A549 (cell line): Measurements from ENCODE around the gene EHBP1. TPM values are rescaled to one million over a fixed set of nuclear protein-coding genes. Genes with fewer than 3 reads are reported as not detected.

Experiments
- ATAC-seq, 2 experiments: fragments of 200-7000 bp in 1 of 2; fragments of >200 bp in 1 of 2; cut with Nextera tagmentation in 1 of 2; cut with Tn5 transposase in 1 of 2; 3 replicates each; pipeline versions ENCODE4 v1.8.0 to v1.9.1; 2018 to 2020; ENCODE audit warnings: mild to moderate bottlenecking in 1 of 2, moderate library complexity in 1 of 2
- CTCF ChIA-PET: fragments of 300-600 bp; sonication (Branson Sonifier 250); formaldehyde crosslinking; extraction: SDS; loops from one replicate; lab custom pipeline; 2021; ENCODE audit warnings: antibody characterized with exemption, inconsistent platforms; lab: Yijun Ruan, JAX
- POLR2A ChIA-PET: fragments of 350-600 bp; formaldehyde crosslinking; extraction: SDS; loops from one replicate; lab custom pipeline; 2021; ENCODE audit warnings: antibody characterized with exemption, inconsistent platforms; lab: Yijun Ruan, JAX
- DNase-seq, 2 experiments: peaks; one replicate each; pipeline versions ENCODE4 v3.0.0 to v3.0.0-alpha.2; 2011 to 2016; ENCODE audit warnings: low read depth in 1 of 2, low spot score in 1 of 2
- FAIRE-seq: peaks from 2 replicates; lab custom pipeline; 2011; peaks lifted over from hg19 to GRCh38; lab: Jason Lieb, UNC
- H3K27ac ChIP-seq, 2 experiments: fragments of >200 bp; sonication (Bioruptor Twin); formaldehyde crosslinking; 3 replicates each; pipeline ENCODE4 v1.5.1; 2016 to 2017
- H3K4me1 ChIP-seq: fragments of >200 bp; sonication (Bioruptor Twin); formaldehyde crosslinking; 3 replicates; pipeline ENCODE4 v1.6.1; 2016
- H3K4me2 ChIP-seq: fragments of >200 bp; sonication (Bioruptor Twin); formaldehyde crosslinking; 3 replicates; pipeline ENCODE4 v1.6.1; 2016
- H3K4me3 ChIP-seq: fragments of >200 bp; sonication (Bioruptor Twin); formaldehyde crosslinking; 3 replicates; pipeline ENCODE4 v1.5.1; 2016
- H3K9me3 ChIP-seq: fragments of >200 bp; sonication (Bioruptor Twin); formaldehyde crosslinking; 3 replicates; pipeline ENCODE4 v1.6.1; 2016
- BHLHE40 ChIP-seq: IDR thresholded peaks from 2 replicates; pipeline ENCODE4 v1.6.1; 2012; ENCODE audit warnings: low read depth, low read length, inconsistent platforms
- CBX2 ChIP-seq: fragments of 200-600 bp; sonication (generic); IDR thresholded peaks from 2 replicates; pipeline ENCODE4 v1.6.1; 2016; ENCODE audit warnings: low read depth, mild to moderate bottlenecking, borderline replicate concordance
- CBX8 ChIP-seq: fragments of 200-600 bp; sonication (generic); IDR thresholded peaks from 2 replicates; pipeline ENCODE4 v1.6.1; 2016
- CHD4 ChIP-seq: fragments of 200-600 bp; sonication (generic); IDR thresholded peaks from 2 replicates; pipeline ENCODE4 v1.6.1; 2016; ENCODE audit warnings: antibody characterized with exemption, mild to moderate bottlenecking, borderline replicate concordance
- EP300 ChIP-seq, 2 experiments: fragments of >200 bp; sonication (Bioruptor Twin); formaldehyde crosslinking; IDR thresholded peaks; 2 replicates in 1 of 2; 3 replicates in 1 of 2; pipeline ENCODE4 v1.6.1; 2016 to 2017
- FOSB ChIP-seq: fragments of 250-450 bp; sonication (Bioruptor Pico); IDR thresholded peaks from 2 replicates; pipeline ENCODE4 v1.5.0; 2020; ENCODE audit warnings: mild to moderate bottlenecking, moderate library complexity
- FOSL2 ChIP-seq, 2 experiments: fragments of 450-650 bp in 1 of 2; fragments of >200 bp in 1 of 2; sonication (Bioruptor Twin) in 1 of 2; formaldehyde crosslinking; IDR thresholded peaks; 2 replicates each; pipeline versions ENCODE4 v1.5.0 to v1.6.1; 2016 to 2020; ENCODE audit warnings: mild to moderate bottlenecking in 1 of 2, moderate library complexity in 1 of 2
- FOXS1 ChIP-seq: fragments of 250-450 bp; sonication (Bioruptor Pico); IDR thresholded peaks from 2 replicates; pipeline ENCODE4 v1.5.0; 2020; ENCODE audit warnings: mild to moderate bottlenecking, moderate library complexity
- HES2 ChIP-seq: fragments of >200 bp; sonication (Bioruptor Twin); formaldehyde crosslinking; IDR thresholded peaks from 2 replicates; pipeline ENCODE4 v1.6.1; 2016
- JUN ChIP-seq, 2 experiments: fragments of >200 bp; sonication (Bioruptor Twin); formaldehyde crosslinking; IDR thresholded peaks; 2 replicates in 1 of 2; 3 replicates in 1 of 2; pipeline ENCODE4 v1.6.1; 2016 to 2017
- KDM5A ChIP-seq: fragments of 200-600 bp; sonication (generic); IDR thresholded peaks from 2 replicates; pipeline ENCODE4 v1.6.1; 2016; ENCODE audit warnings: antibody characterized with exemption, mild to moderate bottlenecking
- MAZ ChIP-seq: fragments of 150-350 bp; IDR thresholded peaks from 2 replicates; pipeline ENCODE4 v1.6.1; 2014; ENCODE audit warnings: antibody characterized with exemption, low read depth, low read length, borderline replicate concordance
- MYC ChIP-seq: IDR thresholded peaks from 2 replicates; pipeline ENCODE4 v1.6.1; 2012; ENCODE audit warnings: mild to moderate bottlenecking, inconsistent platforms, low read length, improper control_type of control experiment, borderline replicate concordance
- NFE2L2 ChIP-seq: fragments of 150-350 bp; conservative IDR thresholded peaks from 2 replicates; pipeline ENCODE4 v1.6.1; 2014; ENCODE audit warnings: low read length
- NPAS2 ChIP-seq: fragments of 250-450 bp; sonication (Bioruptor Pico); IDR thresholded peaks from 2 replicates; pipeline ENCODE4 v1.8.0; 2022; ENCODE audit warnings: mild to moderate bottlenecking, moderate library complexity, borderline replicate concordance
- NR3C1 ChIP-seq: fragments of >200 bp; sonication (Bioruptor Twin); formaldehyde crosslinking; IDR thresholded peaks from 3 replicates; pipeline ENCODE4 v1.6.1; 2017
- POLR2A ChIP-seq: IDR thresholded peaks from 2 replicates; pipeline ENCODE4 v1.6.1; 2012; ENCODE audit warnings: mild to moderate bottlenecking, low read length
- RARB ChIP-seq: fragments of 250-450 bp; sonication (Bioruptor Pico); IDR thresholded peaks from 2 replicates; pipeline ENCODE4 v1.8.0; 2021; ENCODE audit warnings: mild to moderate bottlenecking, moderate library complexity
- SREBF2 ChIP-seq: fragments of 450-650 bp; IDR thresholded peaks from 2 replicates; pipeline ENCODE4 v1.6.1; 2014; ENCODE audit warnings: mild to moderate bottlenecking, moderate library complexity
- TFCP2L1 ChIP-seq: fragments of 250-450 bp; sonication (Bioruptor Pico); IDR thresholded peaks from 2 replicates; pipeline ENCODE4 v1.5.0; 2021; ENCODE audit warnings: mild to moderate bottlenecking
- USF2 ChIP-seq: fragments of 450-650 bp; IDR thresholded peaks from 2 replicates; pipeline ENCODE4 v1.6.1; 2014; ENCODE audit warnings: antibody characterized with exemption
- ZSCAN20 ChIP-seq: fragments of 250-450 bp; sonication (Bioruptor Pico); IDR thresholded peaks from 2 replicates; pipeline ENCODE4 v1.8.0; 2022; ENCODE audit warnings: mild to moderate bottlenecking, moderate library complexity
- WGBS: methylation state at CpG from one replicate; pipeline ENCODE4 v1.1.6; 2017; ENCODE audit errors: missing lambda C conversion rate; 5-methylcytosine and 5-hydroxymethylcytosine counted together
- polyA plus RNA-seq, 4 experiments: library from polyadenylated mRNA; depleted of rRNA in 3 of 4; stranded (reverse); fragments of >200 nt; fragmentation: RNase III in 1 of 4; extraction: RNeasy Plus Mini Kit Qiagen cat#74134 plus additional on column Dnase treatment in 1 of 4; gene quantifications; 2 replicates in 3 of 4; 3 replicates in 1 of 4; pipeline ENCODE4 v1.2.3, GENCODE V29; 2011 to 2017
- TF ChIP-seq, protein P1 (sequence below): IDR thresholded peaks from 2 replicates; pipeline ENCODE4 v1.6.1; 2012; ENCODE audit warnings: low read depth, borderline replicate concordance
- TF ChIP-seq, protein P2 (sequence below): fragments of >200 bp; sonication (Bioruptor Twin); formaldehyde crosslinking; IDR thresholded peaks from 3 replicates; pipeline ENCODE4 v1.5.1; 2016
- TF ChIP-seq, protein P3 (sequence below): fragments of 250-450 bp; sonication (Bioruptor Pico); IDR thresholded peaks from 2 replicates; pipeline ENCODE4 v1.5.0; 2021; ENCODE audit warnings: mild to moderate bottlenecking, moderate library complexity, borderline replicate concordance

EHBP1 gene
- polyA plus RNA-seq, 2 of the 4 experiments (the other 2 are of a cell fraction) = 65.7 to 204 TPM

DNA sequence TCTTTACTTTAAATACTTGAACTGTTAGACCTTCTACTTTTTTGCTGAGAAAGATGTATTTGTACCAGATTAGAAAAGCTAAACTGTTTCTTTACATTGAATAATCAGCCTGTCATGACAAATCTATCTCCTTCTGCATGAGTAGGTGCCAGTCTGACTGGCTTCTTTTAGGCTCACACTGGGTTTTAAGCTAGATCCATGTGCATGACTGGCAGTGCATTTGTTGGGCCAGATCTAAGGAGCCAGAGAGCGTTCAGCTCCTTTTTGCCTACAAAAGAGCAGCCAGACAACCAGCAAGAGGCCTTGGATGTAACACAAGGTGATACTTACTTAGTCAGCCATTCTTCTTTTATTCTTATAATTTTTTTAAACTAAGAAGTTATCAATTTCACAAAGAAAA is 263.2 kb downstream of the EHBP1 start:
- CTCF ChIA-PET = no interaction called here
- DNase-seq = no peak
- POLR2A ChIA-PET = no interaction called here
- Histone ChIP-seq H3K4me3 (no peak overlapping the region), H3K4me1 (no peaks in the 10 kb centered on the region), H3K27ac (no peak overlapping the region), H3K9me3 (no peaks in the 10 kb centered on the region), H3K4me2 (no peak overlapping the region)
- no peak for TF ChIP-seq MYC
- no peak for TF ChIP-seq BHLHE40
- no peak for TF ChIP-seq HES2
- no peak for TF ChIP-seq SREBF2
- TF ChIP-seq CBX8 = no peak
- TF ChIP-seq POLR2A = no peak
- TF ChIP-seq CBX2 = no peak
- TF ChIP-seq KDM5A = no peak
- no peak for TF ChIP-seq NR3C1
- no peak for TF ChIP-seq CHD4
- TF ChIP-seq, protein P1, sequence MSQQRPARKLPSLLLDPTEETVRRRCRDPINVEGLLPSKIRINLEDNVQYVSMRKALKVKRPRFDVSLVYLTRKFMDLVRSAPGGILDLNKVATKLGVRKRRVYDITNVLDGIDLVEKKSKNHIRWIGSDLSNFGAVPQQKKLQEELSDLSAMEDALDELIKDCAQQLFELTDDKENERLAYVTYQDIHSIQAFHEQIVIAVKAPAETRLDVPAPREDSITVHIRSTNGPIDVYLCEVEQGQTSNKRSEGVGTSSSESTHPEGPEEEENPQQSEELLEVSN = no peak
- TF ChIP-seq, protein P2, sequence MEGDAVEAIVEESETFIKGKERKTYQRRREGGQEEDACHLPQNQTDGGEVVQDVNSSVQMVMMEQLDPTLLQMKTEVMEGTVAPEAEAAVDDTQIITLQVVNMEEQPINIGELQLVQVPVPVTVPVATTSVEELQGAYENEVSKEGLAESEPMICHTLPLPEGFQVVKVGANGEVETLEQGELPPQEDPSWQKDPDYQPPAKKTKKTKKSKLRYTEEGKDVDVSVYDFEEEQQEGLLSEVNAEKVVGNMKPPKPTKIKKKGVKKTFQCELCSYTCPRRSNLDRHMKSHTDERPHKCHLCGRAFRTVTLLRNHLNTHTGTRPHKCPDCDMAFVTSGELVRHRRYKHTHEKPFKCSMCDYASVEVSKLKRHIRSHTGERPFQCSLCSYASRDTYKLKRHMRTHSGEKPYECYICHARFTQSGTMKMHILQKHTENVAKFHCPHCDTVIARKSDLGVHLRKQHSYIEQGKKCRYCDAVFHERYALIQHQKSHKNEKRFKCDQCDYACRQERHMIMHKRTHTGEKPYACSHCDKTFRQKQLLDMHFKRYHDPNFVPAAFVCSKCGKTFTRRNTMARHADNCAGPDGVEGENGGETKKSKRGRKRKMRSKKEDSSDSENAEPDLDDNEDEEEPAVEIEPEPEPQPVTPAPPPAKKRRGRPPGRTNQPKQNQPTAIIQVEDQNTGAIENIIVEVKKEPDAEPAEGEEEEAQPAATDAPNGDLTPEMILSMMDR = no peak
- no peak for TF ChIP-seq RARB (CRISPR knock-in tag)
- TF ChIP-seq, protein P3, sequence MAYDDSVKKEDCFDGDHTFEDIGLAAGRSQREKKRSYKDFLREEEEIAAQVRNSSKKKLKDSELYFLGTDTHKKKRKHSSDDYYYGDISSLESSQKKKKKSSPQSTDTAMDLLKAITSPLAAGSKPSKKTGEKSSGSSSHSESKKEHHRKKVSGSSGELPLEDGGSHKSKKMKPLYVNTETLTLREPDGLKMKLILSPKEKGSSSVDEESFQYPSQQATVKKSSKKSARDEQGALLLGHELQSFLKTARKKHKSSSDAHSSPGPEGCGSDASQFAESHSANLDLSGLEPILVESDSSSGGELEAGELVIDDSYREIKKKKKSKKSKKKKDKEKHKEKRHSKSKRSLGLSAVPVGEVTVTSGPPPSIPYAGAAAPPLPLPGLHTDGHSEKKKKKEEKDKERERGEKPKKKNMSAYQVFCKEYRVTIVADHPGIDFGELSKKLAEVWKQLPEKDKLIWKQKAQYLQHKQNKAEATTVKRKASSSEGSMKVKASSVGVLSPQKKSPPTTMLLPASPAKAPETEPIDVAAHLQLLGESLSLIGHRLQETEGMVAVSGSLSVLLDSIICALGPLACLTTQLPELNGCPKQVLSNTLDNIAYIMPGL (CRISPR knock-in tag) = no peak
- TF ChIP-seq FOSL2 (IDR thresholded peaks at IDR 0.05) = no peak
- TF ChIP-seq FOSL2 (CRISPR knock-in tag; IDR thresholded peaks at IDR 0.05) = no peak
- ATAC-seq = no peak
- WGBS = 90% methylated on average over 1 of the region's 1 CpG
- FAIRE-seq = no peak

DNA sequence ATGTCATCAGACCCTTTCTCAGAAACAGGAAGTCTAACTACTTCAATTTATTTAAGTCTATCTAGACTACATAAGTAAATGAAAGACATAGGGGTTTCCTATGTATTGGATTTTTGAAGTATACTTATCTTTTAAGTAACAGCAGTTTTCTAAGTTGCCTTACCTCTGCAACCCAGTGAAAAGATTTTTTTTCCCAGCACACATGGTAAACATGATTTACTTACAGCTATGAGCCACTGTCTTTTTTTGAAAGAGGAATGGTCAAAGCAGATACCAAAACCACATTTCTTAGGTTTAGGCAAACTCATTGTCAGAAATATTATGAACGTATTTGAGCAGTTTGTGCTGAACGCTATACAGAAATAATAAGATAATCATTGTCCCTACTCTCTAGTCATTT is 266.4 kb downstream of the EHBP1 start:
- H3K9me3 ChIP-seq = no peaks in the 10 kb centered on the region
- TF ChIP-seq ZSCAN20 (CRISPR knock-in tag) = no peak
- TF ChIP-seq, protein P2 = no peak
- no peak for TF ChIP-seq MAZ
- no peak for TF ChIP-seq NFE2L2
- no peak for TF ChIP-seq JUN (IDR thresholded peaks at IDR 0.05)
- TF ChIP-seq NPAS2 (CRISPR knock-in tag) = no peak
- no peak for TF ChIP-seq USF2
- TF ChIP-seq TFCP2L1 = no peak
- no peak for TF ChIP-seq FOXS1 (CRISPR knock-in tag)
- no peak for TF ChIP-seq EP300 (IDR thresholded peaks at IDR 0.05)
- no peak for TF ChIP-seq FOSB (CRISPR knock-in tag)
- no peak for TF ChIP-seq SREBF2
- CTCF ChIA-PET = interaction anchor here (0.7 kb wide), 1 partner anchor 515 kb away, joined by 5 read pairs; no protein-coding TSS in a partner anchor
- H3K4me3 ChIP-seq = no peak overlapping the region
- no peaks in the 10 kb centered on the region for H3K4me1 ChIP-seq
- ATAC-seq (no peak), FAIRE-seq (no peak), DNase-seq (no peak)
- POLR2A ChIA-PET = no interaction called here
- H3K27ac ChIP-seq = no peak overlapping the region
- H3K4me2 ChIP-seq = no peak overlapping the region
- WGBS = 96% methylated on average over 2 of the region's 2 CpGs
